Posterior cingulate gyrus (tissue), 11 donors: ENCODE data around the gene ZNF536.

ENCODE experiments used
- DNase-seq, 10 donors: peaks; one replicate each; pipeline versions ENCODE4 v3.0.0 to v3.0.0-alpha.2; 2020 to 2021; ENCODE audit warnings: mixed read lengths in 3 of 10
- intact Hi-C: fragments of 100-400 bp; cut with DNase I; formaldehyde crosslinking; loops from one replicate; pipeline ENCODE4 v1.15.1; 2023

The ZNF536 gene

GRCh38 chr19:30371960-30372824 lies at the start of gene ZNF536:
ZNF536 (plus strand) TSS chr19:30372384; CDS start chr19:30443563, 71,179 bp downstream.
- peak; percentile 62 to 96 (median 76) for DNase-seq
- intact Hi-C loops, result loop anchor here (2.0 to 10.0 kb wide), 2 partner anchors 145 to 283 kb away; no protein-coding TSS in a partner anchor

- DNase-seq, result peak in 1 of 10 donors; percentile 27
- intact Hi-C loops, result no loop called here
Observed at GRCh38 chr19:30322641-30323320, 49.4 kb upstream of the ZNF536 start.

GRCh38 chr19:30323904-30324303 lies 48.3 kb upstream of the ZNF536 start:
- intact Hi-C loops, result no loop called here

GRCh38 chr19:30324982-30325381 lies 47.2 kb upstream of the ZNF536 start:
- intact Hi-C loops, result no loop called here
- peak in 1 of 10 donors; percentile 17 for DNase-seq

More at GRCh38 chr19:30323904-30324303, 48.3 kb upstream of the ZNF536 start:
- DNase-seq, result no peak

GRCh38 chr19:30325676-30326392 lies 46.4 kb upstream of the ZNF536 start:
- intact Hi-C loops, result no loop called here
- DNase-seq, result peak in 2 of 10 donors; percentile 51 to 86

GRCh38 chr19:30326393-30326710 lies 45.8 kb upstream of the ZNF536 start:
- intact Hi-C loops, result no loop called here
- DNase-seq, result peak in 1 of 10 donors; percentile 10

- no peak for DNase-seq
- intact Hi-C loops, result no loop called here
Observed at GRCh38 chr19:30327331-30327730, 44.9 kb upstream of the ZNF536 start.

- intact Hi-C loops, result no loop called here
- no peak for DNase-seq
Observed at GRCh38 chr19:30328096-30328495, 44.1 kb upstream of the ZNF536 start.

GRCh38 chr19:30330266-30330665 lies 41.9 kb upstream of the ZNF536 start:
- no peak for DNase-seq
- intact Hi-C loops, result no loop called here

GRCh38 chr19:30332445-30333234 lies 39.5 kb upstream of the ZNF536 start:
- DNase-seq, result no peak
- intact Hi-C loops, result no loop called here

GRCh38 chr19:30333291-30334065 lies 38.7 kb upstream of the ZNF536 start:
- intact Hi-C loops, result no loop called here
- DNase-seq, result peak in 1 of 10 donors; percentile 9

- DNase-seq, result peak in 2 of 10 donors; percentile 14 to 59
- intact Hi-C loops, result no loop called here
Observed at GRCh38 chr19:30334841-30335240, 37.3 kb upstream of the ZNF536 start.

GRCh38 chr19:30335306-30335886 lies 36.8 kb upstream of the ZNF536 start:
- intact Hi-C loops, result no loop called here
- peak in 2 of 10 donors; percentile 15 to 87 for DNase-seq

GRCh38 chr19:30336290-30336689 lies 35.9 kb upstream of the ZNF536 start:
- peak in 2 of 10 donors; percentile 14 to 55 for DNase-seq
- intact Hi-C loops, result no loop called here

GRCh38 chr19:30338041-30338456 lies 34.1 kb upstream of the ZNF536 start:
- intact Hi-C loops, result no loop called here
- no peak for DNase-seq

- peak in 5 of 10 donors; percentile 15 to 89 (median 34) for DNase-seq
- intact Hi-C loops, result no loop called here
Observed at GRCh38 chr19:30338878-30339623, 33.1 kb upstream of the ZNF536 start.

- intact Hi-C loops, result no loop called here
- DNase-seq, result peak in 1 of 10 donors; percentile 64
Observed at GRCh38 chr19:30339624-30340525, 32.3 kb upstream of the ZNF536 start.
